ENCODE results near the gene FAM83F.

FAM83F gene

GRCh38 chr22:40071720-40072119 is 77.0 kb downstream of the FAM83F start:
- DNase-seq: no peak

- DNase-seq: no peak
These were observed 82.2 kb downstream of the FAM83F start for GRCh38 chr22:40076702-40077645.

- DNase-seq: no peak
These were observed 82.9 kb downstream of the FAM83F start for GRCh38 chr22:40077646-40078016.

GRCh38 chr22:40081662-40082061 is 86.9 kb downstream of the FAM83F start:
- DNase-seq: no peak

- DNase-seq: no peak
These were observed 87.4 kb downstream of the FAM83F start for GRCh38 chr22:40082184-40082583.

GRCh38 chr22:40083794-40084193 is 89.0 kb downstream of the FAM83F start:
- DNase-seq: no peak

GRCh38 chr22:40084246-40084645 is 89.5 kb downstream of the FAM83F start:
- DNase-seq: no peak

- DNase-seq: no peak
These were observed 94.1 kb downstream of the FAM83F start for GRCh38 chr22:40088818-40089217.

Measured in C1 segment of cervical spinal cord (tissue), 14 donors.